Measurements from ENCODE around the gene GNPTAB. TPM values are rescaled to one million over a fixed set of nuclear protein-coding genes. Genes with fewer than 3 reads are reported as not detected.

Gene GNPTAB
- total RNA-seq, 1 donor from 2014 or later = 25.9 TPM

- peaks cover 4% of the 10 kb centered on the region for H3K4me1 Mint-ChIP-seq (ENCODE audit: low read depth)
- H3K4me3 Mint-ChIP-seq (ENCODE audit: unreplicated experiment) = no peak overlapping the region
- no peaks in the 10 kb centered on the region for H3K27me3 Mint-ChIP-seq (ENCODE audit: low read depth)
- peaks cover 13% of the 10 kb centered on the region for H3K36me3 Mint-ChIP-seq (ENCODE audit: low read depth)
- TF ChIP-seq, protein P1, sequence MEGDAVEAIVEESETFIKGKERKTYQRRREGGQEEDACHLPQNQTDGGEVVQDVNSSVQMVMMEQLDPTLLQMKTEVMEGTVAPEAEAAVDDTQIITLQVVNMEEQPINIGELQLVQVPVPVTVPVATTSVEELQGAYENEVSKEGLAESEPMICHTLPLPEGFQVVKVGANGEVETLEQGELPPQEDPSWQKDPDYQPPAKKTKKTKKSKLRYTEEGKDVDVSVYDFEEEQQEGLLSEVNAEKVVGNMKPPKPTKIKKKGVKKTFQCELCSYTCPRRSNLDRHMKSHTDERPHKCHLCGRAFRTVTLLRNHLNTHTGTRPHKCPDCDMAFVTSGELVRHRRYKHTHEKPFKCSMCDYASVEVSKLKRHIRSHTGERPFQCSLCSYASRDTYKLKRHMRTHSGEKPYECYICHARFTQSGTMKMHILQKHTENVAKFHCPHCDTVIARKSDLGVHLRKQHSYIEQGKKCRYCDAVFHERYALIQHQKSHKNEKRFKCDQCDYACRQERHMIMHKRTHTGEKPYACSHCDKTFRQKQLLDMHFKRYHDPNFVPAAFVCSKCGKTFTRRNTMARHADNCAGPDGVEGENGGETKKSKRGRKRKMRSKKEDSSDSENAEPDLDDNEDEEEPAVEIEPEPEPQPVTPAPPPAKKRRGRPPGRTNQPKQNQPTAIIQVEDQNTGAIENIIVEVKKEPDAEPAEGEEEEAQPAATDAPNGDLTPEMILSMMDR (IDR thresholded peaks at IDR 0.05) = peak; percentile 53
- DNase-seq (ENCODE audit: low spot score) = no peak
- H3K27ac Mint-ChIP-seq (ENCODE audit: unreplicated experiment) = no peak overlapping the region
- H3K9me3 Mint-ChIP-seq (ENCODE audit: low read depth) = no peaks in the 10 kb centered on the region
Observed at GRCh38 chr12:101792046-101792931, 38.5 kb downstream of the GNPTAB start.

GRCh38 chr12:101789171-101789570 is 41.6 kb downstream of the GNPTAB start:
- Mint-ChIP-seq H3K4me1 (ENCODE audit: low read depth) (peaks cover 11% of the 10 kb centered on the region), H3K4me3 (ENCODE audit: unreplicated experiment) (no peak overlapping the region), H3K27me3 (ENCODE audit: low read depth) (no peaks in the 10 kb centered on the region), H3K9me3 (ENCODE audit: low read depth) (no peaks in the 10 kb centered on the region), H3K27ac (ENCODE audit: unreplicated experiment) (no peak overlapping the region), H3K36me3 (ENCODE audit: low read depth) (peaks cover 14% of the 10 kb centered on the region)
- TF ChIP-seq, protein P1 (IDR thresholded peaks at IDR 0.05) = no peak
- no peak for DNase-seq (ENCODE audit: low spot score)

GRCh38 chr12:101785671-101786070 is 45.1 kb downstream of the GNPTAB start:
- peaks cover 11% of the 10 kb centered on the region for H3K36me3 Mint-ChIP-seq (ENCODE audit: low read depth)
- no peaks in the 10 kb centered on the region for H3K27me3 Mint-ChIP-seq (ENCODE audit: low read depth)
- DNase-seq (ENCODE audit: low spot score) = no peak
- H3K4me1 Mint-ChIP-seq (ENCODE audit: low read depth) = peaks cover 25% of the 10 kb centered on the region
- H3K9me3 Mint-ChIP-seq (ENCODE audit: low read depth) = no peaks in the 10 kb centered on the region
- TF ChIP-seq, protein P1 (IDR thresholded peaks at IDR 0.05) = no peak
- H3K4me3 Mint-ChIP-seq (ENCODE audit: unreplicated experiment) = no peak overlapping the region
- H3K27ac Mint-ChIP-seq (ENCODE audit: unreplicated experiment) = no peak overlapping the region

DNA sequence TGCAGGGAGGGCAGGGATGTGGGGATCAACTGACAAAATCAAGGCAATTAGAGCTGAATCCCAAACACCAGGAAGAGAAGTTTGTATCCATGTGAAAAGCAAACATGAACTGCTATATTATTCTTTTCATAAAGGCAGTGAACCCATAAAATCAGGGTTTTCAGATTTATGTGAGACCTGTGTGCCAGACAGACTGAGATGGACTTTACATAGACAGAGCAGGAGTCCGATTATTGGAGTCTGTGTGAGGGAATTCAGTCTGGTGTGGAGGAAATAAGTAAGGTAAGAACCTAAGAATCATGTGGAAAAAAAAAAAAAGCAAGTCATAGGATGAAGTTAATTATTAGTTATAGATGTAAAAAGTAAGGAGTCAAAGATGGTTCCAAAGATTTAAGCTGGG is 46.4 kb downstream of the GNPTAB start:
- no peak for DNase-seq (ENCODE audit: low spot score)
- H3K4me3 Mint-ChIP-seq (ENCODE audit: unreplicated experiment) = no peak overlapping the region
- H3K9me3 Mint-ChIP-seq (ENCODE audit: low read depth) = no peaks in the 10 kb centered on the region
- H3K4me1 Mint-ChIP-seq (ENCODE audit: low read depth) = peaks cover 25% of the 10 kb centered on the region
- H3K36me3 Mint-ChIP-seq (ENCODE audit: low read depth) = peaks cover 7% of the 10 kb centered on the region
- TF ChIP-seq, protein P1 (IDR thresholded peaks at IDR 0.05) = no peak
- H3K27ac Mint-ChIP-seq (ENCODE audit: unreplicated experiment) = no peak overlapping the region
- no peaks in the 10 kb centered on the region for H3K27me3 Mint-ChIP-seq (ENCODE audit: low read depth)

DNA sequence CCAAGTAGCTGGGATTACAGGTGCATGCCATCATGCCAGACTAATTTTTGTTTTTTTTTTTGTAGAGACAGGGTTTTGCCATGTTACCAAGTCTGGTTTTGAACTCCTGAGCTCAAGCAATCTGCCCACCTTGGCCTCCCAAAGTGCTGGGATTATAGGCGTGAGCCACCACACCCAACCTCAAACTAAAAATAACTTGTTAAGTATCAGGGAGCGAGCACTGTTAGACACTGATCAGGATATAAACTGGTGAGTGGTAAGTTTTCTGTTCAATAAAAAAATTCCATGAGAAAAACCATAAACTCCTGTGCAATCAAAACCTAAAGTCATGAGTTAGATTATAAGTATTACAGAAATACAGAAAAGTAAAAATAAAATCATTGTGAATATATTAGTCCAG is 46.9 kb downstream of the GNPTAB start:
- H3K36me3 Mint-ChIP-seq (ENCODE audit: low read depth) = peaks cover 1% of the 10 kb centered on the region
- no peaks in the 10 kb centered on the region for H3K27me3 Mint-ChIP-seq (ENCODE audit: low read depth)
- H3K9me3 Mint-ChIP-seq (ENCODE audit: low read depth) = no peaks in the 10 kb centered on the region
- no peak overlapping the region for H3K27ac Mint-ChIP-seq (ENCODE audit: unreplicated experiment)
- no peak overlapping the region for H3K4me3 Mint-ChIP-seq (ENCODE audit: unreplicated experiment)
- DNase-seq (ENCODE audit: low spot score) = no peak
- TF ChIP-seq, protein P1 (IDR thresholded peaks at IDR 0.05) = no peak
- H3K4me1 Mint-ChIP-seq (ENCODE audit: low read depth) = peaks cover 25% of the 10 kb centered on the region

Data from chondrocyte (in vitro differentiated cells).